ENCODE data around the gene NPHS1. TPM values are rescaled to one million over a fixed set of nuclear protein-coding genes. Genes with fewer than 3 reads are reported as not detected.

NPHS1 gene
- total and polyA plus RNA-seq, 9 of the 15 experiments (the other 6 are each of a cell fraction or from before 2014, with no cell fraction given), result 0.01 to 0.28 (median 0.14) TPM; not detected in 5

GRCh38 chr19:35899547-35900214, 47.4 kb upstream of the NPHS1 start (continued):
- TF ChIP-seq CBFA2T3 (IDR thresholded peaks at IDR 0.05) (0 out of 2 replicates have a peak, but pooled peaks have one; percentile 11), TFAP4 (CRISPR knock-in tag; IDR thresholded peaks at IDR 0.05; ENCODE audit: borderline replicate concordance) (peak; percentile 73), GATAD2B (IDR thresholded peaks at IDR 0.05; ENCODE audit: borderline replicate concordance) (peak; percentile 89), POLR2B (IDR thresholded peaks at IDR 0.05; ENCODE audit: low read depth, partially characterized antibody) (peak; percentile 13), HCFC1 (IDR thresholded peaks at IDR 0.05; ENCODE audit: low read depth, low read length) (peak; percentile 19; the same call in 1 of the 2 replicates), ATF7 (IDR thresholded peaks at IDR 0.05) (peak; percentile 63; the same call in 1 of the 2 replicates), ZNF146 (CRISPR knock-in tag; IDR thresholded peaks at IDR 0.05; ENCODE audit: unreplicated experiment) (no peak), FOSL1 (tag; conservative IDR thresholded peaks at IDR 0.05) (0 out of 2 replicates have a peak, but pooled peaks have one; percentile 21), BCOR (IDR thresholded peaks at IDR 0.05) (peak; percentile 48; the same call in 1 of the 2 replicates), TCF3 (CRISPR knock-in tag; IDR thresholded peaks at IDR 0.05) (peak; percentile 15; the same call in 1 of the 2 replicates), PCBP1 (IDR thresholded peaks at IDR 0.05; ENCODE audit: low read depth, low read length, poor library complexity, severe bottlenecking) (peak; percentile 78), MTA2 (IDR thresholded peaks at IDR 0.05; ENCODE audit: low read depth) (no peak), CCNT2 (IDR thresholded peaks at IDR 0.05; ENCODE audit: borderline replicate concordance, extremely low read depth, insufficient read length, low read depth, low read length) (peak; percentile 48), POLR2AphosphoS5 (IDR thresholded peaks at IDR 0.05; ENCODE audit: control insufficient read depth, insufficient read depth, low read depth, low read length) (0 out of 2 replicates have a peak, but pooled peaks have one; percentile 17), KDM5B (IDR thresholded peaks at IDR 0.05; ENCODE audit: insufficient replicate concordance, low read depth, low read length) (peak; percentile 21), ZBTB2 (IDR thresholded peaks at IDR 0.05) (peak; percentile 96), HDAC2 (IDR thresholded peaks at IDR 0.05) (0 out of 2 replicates have a peak, but pooled peaks have one; percentile 17), GMEB1 (CRISPR knock-in tag; IDR thresholded peaks at IDR 0.05) (peak; percentile 96), ZBED1 (IDR thresholded peaks at IDR 0.05) (0 out of 2 replicates have a peak, but pooled peaks have one; percentile 26)
- TF ChIP-seq, protein P1, sequence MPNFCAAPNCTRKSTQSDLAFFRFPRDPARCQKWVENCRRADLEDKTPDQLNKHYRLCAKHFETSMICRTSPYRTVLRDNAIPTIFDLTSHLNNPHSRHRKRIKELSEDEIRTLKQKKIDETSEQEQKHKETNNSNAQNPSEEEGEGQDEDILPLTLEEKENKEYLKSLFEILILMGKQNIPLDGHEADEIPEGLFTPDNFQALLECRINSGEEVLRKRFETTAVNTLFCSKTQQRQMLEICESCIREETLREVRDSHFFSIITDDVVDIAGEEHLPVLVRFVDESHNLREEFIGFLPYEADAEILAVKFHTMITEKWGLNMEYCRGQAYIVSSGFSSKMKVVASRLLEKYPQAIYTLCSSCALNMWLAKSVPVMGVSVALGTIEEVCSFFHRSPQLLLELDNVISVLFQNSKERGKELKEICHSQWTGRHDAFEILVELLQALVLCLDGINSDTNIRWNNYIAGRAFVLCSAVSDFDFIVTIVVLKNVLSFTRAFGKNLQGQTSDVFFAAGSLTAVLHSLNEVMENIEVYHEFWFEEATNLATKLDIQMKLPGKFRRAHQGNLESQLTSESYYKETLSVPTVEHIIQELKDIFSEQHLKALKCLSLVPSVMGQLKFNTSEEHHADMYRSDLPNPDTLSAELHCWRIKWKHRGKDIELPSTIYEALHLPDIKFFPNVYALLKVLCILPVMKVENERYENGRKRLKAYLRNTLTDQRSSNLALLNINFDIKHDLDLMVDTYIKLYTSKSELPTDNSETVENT (CRISPR knock-in tag; IDR thresholded peaks at IDR 0.05), result 0 out of 2 replicates have a peak, but pooled peaks have one; percentile 33
- TF ChIP-seq, protein P2, sequence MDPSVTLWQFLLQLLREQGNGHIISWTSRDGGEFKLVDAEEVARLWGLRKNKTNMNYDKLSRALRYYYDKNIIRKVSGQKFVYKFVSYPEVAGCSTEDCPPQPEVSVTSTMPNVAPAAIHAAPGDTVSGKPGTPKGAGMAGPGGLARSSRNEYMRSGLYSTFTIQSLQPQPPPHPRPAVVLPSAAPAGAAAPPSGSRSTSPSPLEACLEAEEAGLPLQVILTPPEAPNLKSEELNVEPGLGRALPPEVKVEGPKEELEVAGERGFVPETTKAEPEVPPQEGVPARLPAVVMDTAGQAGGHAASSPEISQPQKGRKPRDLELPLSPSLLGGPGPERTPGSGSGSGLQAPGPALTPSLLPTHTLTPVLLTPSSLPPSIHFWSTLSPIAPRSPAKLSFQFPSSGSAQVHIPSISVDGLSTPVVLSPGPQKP (CRISPR knock-in tag; IDR thresholded peaks at IDR 0.05), result no peak

Measured in K562 (cell line).